GM18502 (cell line): ENCODE data around the gene STEAP1.
"Not testable (repeated sequence)": the region's sequence is repeated elsewhere in the genome, so short reads cannot be mapped to it uniquely, and the experiment has no call there.

Experiments used
- ATAC-seq: cut with Tn5 transposase; IDR thresholded peaks from one replicate; pipeline ENCODE4 v1.9.1; 2021; ENCODE audit warnings: mild to moderate bottlenecking; ENCODE audit not compliant: unreplicated experiment, poor library complexity

The STEAP1 gene

GRCh38 chr7:90172624-90173023, 18.4 kb downstream of the STEAP1 start:
- ATAC-seq, result no peak

DNA sequence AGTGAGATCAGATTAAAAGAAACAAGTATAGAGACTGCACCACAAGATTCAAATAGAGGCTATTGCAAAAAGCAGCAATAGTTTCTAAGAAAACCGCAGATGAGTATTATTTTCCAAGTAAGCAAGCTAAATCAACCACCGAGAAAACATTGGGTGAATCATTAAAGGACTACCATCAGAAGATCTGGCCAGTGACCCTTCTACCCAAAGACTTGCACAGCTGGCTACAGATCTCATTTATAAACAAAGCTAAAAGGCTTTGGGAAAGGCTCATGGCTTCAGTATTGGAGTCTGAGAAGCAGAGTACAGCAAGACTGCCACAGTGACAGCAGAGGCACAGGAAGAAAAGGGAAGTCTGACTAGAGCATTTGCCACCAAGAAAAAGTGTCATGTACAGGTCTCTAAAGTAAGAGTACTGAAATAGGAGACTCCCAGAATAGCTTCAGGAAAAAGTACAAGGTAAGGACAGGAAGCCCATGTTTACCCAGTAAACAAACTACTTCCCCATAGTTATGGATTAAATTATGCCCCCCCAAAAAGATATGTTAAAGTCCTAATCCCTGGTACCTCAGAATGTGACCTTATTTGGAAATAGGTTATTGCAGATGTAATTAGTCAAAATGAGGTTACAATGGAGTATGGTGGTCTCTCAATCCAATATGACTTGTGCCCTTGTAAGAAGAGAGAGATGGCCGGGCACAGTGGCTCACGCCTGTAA, 19.0 kb downstream of the STEAP1 start:
- ATAC-seq, result peak; percentile 84

GRCh38 chr7:90175667-90176066, 21.4 kb downstream of the STEAP1 start:
- ATAC-seq, result no peak

DNA sequence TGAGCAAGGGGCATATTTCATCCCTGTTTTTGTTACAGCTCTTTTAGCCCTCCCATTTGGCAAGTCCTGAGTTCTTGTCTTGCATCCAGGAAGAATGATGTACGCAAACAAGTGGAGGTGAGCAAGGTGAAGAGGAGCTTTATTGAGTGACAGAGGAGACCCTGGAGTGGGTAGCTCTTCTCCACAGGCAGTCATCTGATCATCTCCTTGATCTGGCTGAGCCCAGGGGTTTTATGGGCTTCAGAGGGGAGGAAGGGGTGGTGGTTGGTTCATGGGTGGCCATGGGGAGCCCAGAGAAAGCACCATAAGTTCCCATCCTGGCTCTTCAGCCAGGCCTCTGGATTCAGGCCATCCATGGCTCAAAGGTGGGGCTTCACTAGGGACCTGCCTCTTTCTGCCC, 21.9 kb downstream of the STEAP1 start:
- no peak for ATAC-seq

- ATAC-seq, result no peak
These were observed 23.9 kb downstream of the STEAP1 start for GRCh38 chr7:90178166-90178565.

DNA sequence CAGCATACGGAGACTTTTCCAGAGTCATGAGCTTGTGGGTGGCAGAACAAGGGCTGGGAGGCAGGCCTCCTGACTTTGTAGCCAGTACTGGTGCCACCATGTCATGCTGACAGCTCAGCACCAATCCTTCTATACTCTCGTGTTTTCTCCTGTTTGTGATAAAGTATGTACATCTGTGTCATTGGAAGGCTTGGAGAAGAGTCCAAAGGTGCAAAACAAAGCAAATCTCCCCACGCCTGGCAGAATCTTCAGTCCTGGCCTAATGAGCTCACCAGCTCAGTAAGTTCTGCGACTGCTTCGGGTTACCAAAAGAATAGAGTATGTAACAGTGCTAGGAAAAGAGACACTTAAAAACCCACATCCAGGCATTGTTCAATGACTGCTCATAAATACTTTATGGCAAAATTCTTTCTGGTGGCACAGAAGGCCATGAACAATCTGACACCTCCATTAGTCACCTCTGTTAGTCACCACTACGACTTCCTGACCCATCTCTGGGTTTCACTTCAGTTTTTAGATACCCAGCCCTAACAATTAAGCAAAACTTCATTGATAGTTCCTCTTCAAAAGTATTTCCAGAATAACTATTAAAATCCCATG, 24.5 kb downstream of the STEAP1 start:
- peak; percentile 99 for ATAC-seq

DNA sequence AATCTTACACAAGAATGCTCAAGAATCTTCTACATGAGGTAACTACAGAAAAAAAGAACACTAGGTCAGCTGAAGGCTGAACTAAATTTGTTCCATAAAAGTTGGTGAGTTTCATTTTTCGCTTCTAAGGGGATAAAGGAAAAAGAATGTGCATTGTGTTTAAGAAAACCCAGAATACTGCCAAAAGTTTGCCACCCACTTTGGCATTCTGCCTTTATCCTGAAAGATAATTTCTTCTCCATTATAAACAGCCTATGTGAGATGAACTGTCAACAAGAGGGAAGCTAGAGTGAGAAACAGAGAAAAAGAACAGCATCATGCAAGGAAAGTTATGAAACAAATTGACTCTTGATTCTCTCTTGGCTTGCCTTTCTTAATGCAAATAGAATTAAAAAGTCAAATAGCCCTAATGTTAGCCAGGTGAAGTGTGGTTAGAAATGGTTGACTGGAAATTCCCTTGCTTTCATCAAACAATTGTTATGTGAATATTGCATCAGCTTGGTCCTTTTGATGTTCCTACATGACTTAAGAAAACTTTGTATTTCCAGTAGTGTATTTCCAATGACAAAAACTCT, 25.8 kb downstream of the STEAP1 start:
- ATAC-seq, result no peak

DNA sequence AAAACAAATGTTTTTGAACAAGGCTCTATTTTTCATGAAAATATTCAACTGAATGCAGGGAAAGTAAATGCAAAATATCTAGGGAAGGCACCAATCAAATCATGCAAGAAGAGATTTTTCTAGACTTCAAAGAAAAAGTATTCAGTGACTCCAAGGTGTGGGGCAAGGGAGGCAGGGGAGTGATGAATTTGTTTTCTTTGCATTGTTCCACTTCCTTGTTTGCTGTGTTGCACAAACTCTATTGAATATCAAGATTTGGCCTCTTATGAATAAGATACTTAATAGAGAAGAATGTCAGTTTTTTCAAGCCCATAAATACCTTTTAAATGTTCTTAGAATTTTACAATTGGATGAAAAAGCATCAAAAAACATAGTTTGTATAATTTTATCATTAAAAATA, 26.4 kb downstream of the STEAP1 start:
- ATAC-seq, result no peak

- no peak for ATAC-seq
These were observed 27.2 kb downstream of the STEAP1 start for GRCh38 chr7:90181485-90181884.

DNA sequence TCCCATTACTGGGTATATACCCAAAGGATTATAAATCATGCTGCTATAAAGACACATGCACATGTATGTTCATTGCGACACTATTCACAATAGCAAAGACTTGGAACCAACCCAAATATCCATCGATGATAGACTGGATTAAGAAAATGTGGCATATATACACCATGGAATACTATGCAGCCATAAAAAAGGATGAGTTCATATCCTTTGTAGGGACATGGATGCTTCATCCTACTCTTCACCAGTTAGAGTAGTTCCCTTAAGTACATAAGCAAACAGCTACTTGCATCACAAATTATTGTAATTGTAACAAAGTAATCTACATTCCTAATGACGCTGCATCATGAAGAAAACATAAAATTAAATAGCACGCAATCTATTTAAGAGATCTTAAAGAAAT, 32.0 kb downstream of the STEAP1 start:
- ATAC-seq, result not testable (repeated sequence)

- no peak for ATAC-seq
These were observed 33.3 kb downstream of the STEAP1 start for GRCh38 chr7:90187507-90188050.

GRCh38 chr7:90188281-90188680, 34.0 kb downstream of the STEAP1 start:
- ATAC-seq, result peak; percentile 94

DNA sequence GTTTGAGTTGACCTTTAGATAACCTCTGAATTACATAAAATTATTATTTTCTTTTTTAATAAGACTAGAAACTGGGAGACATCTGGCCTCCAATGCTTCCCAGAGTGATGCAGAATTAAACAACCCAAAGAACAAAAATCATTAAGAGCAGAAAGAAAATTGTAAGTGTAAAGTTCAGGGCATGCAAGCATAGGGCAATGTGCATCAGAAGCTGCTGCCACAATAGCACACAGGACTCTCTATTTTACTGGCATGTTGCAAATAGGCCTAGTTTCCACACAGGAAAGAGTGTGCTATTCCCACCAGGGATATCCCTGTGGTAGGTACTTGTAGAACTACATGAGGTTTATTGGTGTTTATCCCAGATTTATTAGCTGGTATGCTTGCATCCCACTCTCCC, 36.7 kb downstream of the STEAP1 start:
- ATAC-seq, result no peak

- no peak for ATAC-seq
These were observed 37.4 kb downstream of the STEAP1 start for GRCh38 chr7:90191648-90192047.

DNA sequence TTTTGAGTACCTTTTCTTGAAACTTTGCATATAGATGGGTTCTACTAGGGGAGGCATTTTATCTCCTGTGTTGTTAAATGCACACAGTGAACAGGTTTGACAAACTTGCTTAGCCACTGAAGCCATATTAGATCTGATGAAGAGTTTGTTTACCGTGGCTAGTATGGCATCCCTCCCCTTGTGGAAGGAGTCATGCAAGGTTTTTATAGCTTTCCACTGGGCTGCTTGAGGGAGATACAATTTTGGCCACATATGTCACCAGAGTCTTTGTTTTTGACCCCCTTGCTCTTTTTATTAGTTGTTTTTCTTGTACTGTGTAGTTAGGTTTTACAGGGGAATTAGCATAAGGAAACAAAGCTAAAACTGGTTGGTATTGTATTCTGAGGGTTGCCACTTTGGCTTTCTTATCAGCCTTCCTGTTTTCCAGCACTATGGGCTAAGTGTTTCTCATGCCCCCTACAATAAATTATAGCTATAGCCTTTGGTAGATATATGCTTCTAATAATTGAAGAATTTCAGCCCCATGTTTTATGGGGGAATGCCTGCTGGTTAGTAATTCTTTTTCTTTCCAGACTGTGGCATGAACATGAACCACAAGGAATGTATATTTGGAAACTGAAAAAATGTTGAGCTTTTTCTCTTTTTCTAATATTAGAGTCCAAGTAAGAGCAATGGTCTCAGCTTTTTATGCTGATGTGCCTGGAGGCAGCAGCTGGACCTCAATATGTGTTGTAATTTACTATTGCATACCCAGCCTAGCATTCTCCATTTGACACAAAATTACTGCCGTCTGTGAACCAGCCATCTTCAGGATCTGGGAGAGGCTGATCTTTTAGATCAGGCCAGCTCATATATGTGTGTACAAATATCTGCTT, 38.8 kb downstream of the STEAP1 start:
- ATAC-seq, result no peak

DNA sequence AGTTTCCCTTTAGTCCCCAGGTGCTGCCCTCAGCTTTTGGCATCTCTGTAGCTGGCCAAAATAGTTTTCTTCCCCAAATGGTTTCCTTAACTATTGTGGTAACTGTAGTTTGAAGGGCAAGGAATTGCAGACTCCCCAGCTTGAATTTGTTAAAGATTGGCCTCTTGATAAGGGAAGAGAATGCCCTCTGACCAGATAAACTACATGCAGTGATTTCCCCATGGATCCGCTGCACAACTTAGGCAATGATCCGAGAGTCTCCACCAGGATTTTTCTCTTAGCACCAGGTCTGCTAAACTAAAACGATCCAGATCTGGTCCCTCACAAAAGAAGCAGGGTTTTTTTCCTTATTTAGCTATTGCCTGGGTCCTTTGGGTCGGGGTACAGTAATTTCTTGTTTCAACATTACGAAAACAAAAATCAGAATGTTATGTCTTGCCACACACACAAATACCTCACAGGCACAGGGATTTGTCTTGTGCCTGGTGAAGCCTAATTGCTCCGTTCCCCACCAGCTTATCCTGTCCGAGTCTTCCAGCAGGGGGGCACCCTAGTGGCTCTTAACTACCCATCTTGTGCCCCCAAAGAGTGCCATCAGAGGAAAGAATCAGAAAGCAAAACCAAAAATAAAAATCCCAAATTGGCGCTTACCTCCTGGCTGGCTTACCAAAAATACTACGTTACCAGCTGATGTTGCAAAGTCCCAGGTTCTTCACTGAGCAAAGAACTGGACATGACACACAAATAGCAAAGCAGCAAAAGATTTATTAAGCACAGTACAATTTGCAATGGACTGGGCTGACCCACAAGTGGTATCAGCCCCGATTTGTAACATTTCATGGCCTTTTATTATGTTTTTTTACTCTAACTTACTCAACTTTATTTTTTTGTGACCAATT, 40.9 kb downstream of the STEAP1 start:
- ATAC-seq, result no peak

DNA sequence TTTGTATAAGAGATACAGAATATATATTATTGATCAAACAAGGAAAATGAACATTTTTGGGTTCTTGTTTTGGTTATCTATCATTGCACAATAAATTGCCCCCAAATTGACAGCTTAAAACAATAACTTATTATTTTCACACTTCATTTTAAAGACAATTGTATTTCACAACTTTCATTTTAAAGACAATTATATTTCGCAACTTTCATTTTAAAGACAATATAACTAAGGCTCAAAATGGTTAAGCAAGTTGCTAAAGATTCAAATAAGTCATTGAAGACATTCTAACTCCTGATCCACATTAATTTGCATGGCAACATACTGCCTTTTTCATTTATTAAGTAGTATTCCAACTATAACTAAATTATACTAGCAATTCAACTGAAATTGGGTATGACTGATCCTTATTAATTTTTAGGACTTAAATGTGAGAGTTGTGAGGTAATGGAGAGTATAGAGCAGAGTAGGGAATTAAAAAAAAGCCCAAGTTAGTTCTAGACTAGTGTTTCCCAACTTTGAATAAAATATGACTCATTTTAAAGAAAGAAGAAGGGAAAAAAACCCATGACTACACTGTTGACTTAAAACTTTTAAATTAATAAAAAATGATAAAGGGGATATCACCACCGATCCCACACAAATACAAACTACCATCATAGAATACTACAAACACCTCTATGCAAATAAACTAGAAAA, 47.4 kb downstream of the STEAP1 start:
- no peak for ATAC-seq

GRCh38 chr7:90207956-90208355, 53.7 kb downstream of the STEAP1 start:
- ATAC-seq, result no peak

- no peak for ATAC-seq
These were observed 55.5 kb downstream of the STEAP1 start for GRCh38 chr7:90209776-90210175.
